Measurements from ENCODE around the gene AMPH.
"Not testable (repeated sequence)": the region's sequence is repeated elsewhere in the genome, so short reads cannot be mapped to it uniquely, and the experiment has no call there.

AMPH gene

GRCh38 chr7:38625866-38626265 lies 5.3 kb downstream of the AMPH start:
- Histone ChIP-seq H3K27ac (ENCODE audit: low read depth, low read length, severe bottlenecking) (no peak overlapping the region), H3K4me3 (ENCODE audit: extremely low read depth, insufficient read depth, low read length, poor library complexity, severe bottlenecking) (no peak overlapping the region), H3K9me3 (ENCODE audit: control insufficient read depth, low read length) (peaks cover 12% of the 10 kb centered on the region), H3K4me1 (ENCODE audit: control insufficient read depth, insufficient read depth, low read length, poor library complexity, severe bottlenecking) (no peaks in the 10 kb centered on the region), H3K36me3 (ENCODE audit: control insufficient read depth, insufficient read depth, low read length) (no peaks in the 10 kb centered on the region)

DNA sequence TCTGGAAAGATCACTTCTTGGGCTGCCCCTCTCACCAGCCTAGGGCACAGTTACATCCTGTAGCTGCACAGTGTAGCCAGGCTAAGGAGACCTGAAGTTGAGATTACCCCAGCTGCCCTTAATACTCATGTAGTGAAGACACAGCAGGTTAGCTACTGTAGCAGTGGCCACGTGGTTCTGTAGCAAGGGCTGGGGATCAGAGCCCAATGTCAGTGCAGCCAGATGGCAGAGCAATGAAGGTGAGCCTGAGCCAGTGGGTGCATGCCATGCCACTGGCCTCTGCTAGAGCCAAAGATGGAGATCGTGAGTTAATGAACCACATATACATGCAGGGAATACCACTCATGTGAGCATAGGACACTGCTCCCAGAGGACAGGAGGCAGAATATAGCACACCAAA lies 15.5 kb downstream of the AMPH start:
- WGBS, 2 experiments (ENCODE audit: insufficient coverage in 2 of 2) = 73 to 81% methylated on average over 2 of the region's 2 CpGs

GRCh38 chr7:38607466-38607865 lies 23.7 kb downstream of the AMPH start:
- H3K4me3 ChIP-seq (ENCODE audit: extremely low read depth, insufficient read depth, low read length, poor library complexity, severe bottlenecking) = no peak overlapping the region
- H3K27ac ChIP-seq (ENCODE audit: low read depth, low read length, severe bottlenecking) = no peak overlapping the region
- WGBS, 2 experiments (ENCODE audit: insufficient coverage in 2 of 2) = 86 to 90% methylated on average over 1 of the region's 2 CpGs
- no peaks in the 10 kb centered on the region for H3K36me3 ChIP-seq (ENCODE audit: control insufficient read depth, insufficient read depth, low read length)
- no peaks in the 10 kb centered on the region for H3K4me1 ChIP-seq (ENCODE audit: control insufficient read depth, insufficient read depth, low read length, poor library complexity, severe bottlenecking)
- no peaks in the 10 kb centered on the region for H3K9me3 ChIP-seq (ENCODE audit: control insufficient read depth, low read length)

More for the DNA sequence above, 15.5 kb downstream of the AMPH start:
- H3K4me1 ChIP-seq (ENCODE audit: control insufficient read depth, insufficient read depth, low read length, poor library complexity, severe bottlenecking) = no peaks in the 10 kb centered on the region
- no peaks in the 10 kb centered on the region for H3K9me3 ChIP-seq (ENCODE audit: control insufficient read depth, low read length)
- H3K27ac ChIP-seq (ENCODE audit: low read depth, low read length, severe bottlenecking) = no peak overlapping the region
- no peaks in the 10 kb centered on the region for H3K36me3 ChIP-seq (ENCODE audit: control insufficient read depth, insufficient read depth, low read length)
- H3K4me3 ChIP-seq (ENCODE audit: extremely low read depth, insufficient read depth, low read length, poor library complexity, severe bottlenecking) = no peak overlapping the region

GRCh38 chr7:38600741-38601140 lies 30.4 kb downstream of the AMPH start:
- no peaks in the 10 kb centered on the region for H3K9me3 ChIP-seq (ENCODE audit: control insufficient read depth, low read length)
- no peaks in the 10 kb centered on the region for H3K4me1 ChIP-seq (ENCODE audit: control insufficient read depth, insufficient read depth, low read length, poor library complexity, severe bottlenecking)
- H3K36me3 ChIP-seq (ENCODE audit: control insufficient read depth, insufficient read depth, low read length) = no peaks in the 10 kb centered on the region
- WGBS, 2 experiments (ENCODE audit: insufficient coverage in 2 of 2) = 79 to 97% methylated on average over 3 of the region's 3 CpGs
- no peak overlapping the region for H3K4me3 ChIP-seq (ENCODE audit: extremely low read depth, insufficient read depth, low read length, poor library complexity, severe bottlenecking)
- no peak overlapping the region for H3K27ac ChIP-seq (ENCODE audit: low read depth, low read length, severe bottlenecking)

DNA sequence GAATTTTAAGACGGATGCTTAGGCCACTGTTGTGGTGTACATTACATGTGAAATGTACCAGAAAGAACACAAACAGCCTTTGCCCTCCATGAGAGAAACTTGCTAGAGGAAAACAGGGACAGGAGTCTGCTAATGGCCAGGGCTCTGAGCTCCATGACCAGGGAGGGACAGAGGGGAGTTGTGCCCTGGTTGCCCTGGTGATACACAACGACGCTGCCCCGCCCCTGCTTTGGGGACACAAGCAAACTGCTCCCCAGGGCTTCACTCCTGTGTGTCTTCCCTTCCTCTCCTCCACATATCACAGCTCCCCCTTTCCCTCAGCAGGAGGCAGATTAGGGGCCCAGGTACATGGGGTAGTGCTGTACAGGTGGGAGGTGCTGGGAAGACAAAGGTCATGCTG lies 36.2 kb downstream of the AMPH start:
- Histone ChIP-seq H3K4me1 (ENCODE audit: control insufficient read depth, insufficient read depth, low read length, poor library complexity, severe bottlenecking) (no peaks in the 10 kb centered on the region), H3K27ac (ENCODE audit: low read depth, low read length, severe bottlenecking) (no peak overlapping the region), H3K36me3 (ENCODE audit: control insufficient read depth, insufficient read depth, low read length) (no peaks in the 10 kb centered on the region), H3K9me3 (ENCODE audit: control insufficient read depth, low read length) (no peaks in the 10 kb centered on the region), H3K4me3 (ENCODE audit: extremely low read depth, insufficient read depth, low read length, poor library complexity, severe bottlenecking) (no peak overlapping the region)
- 80% methylated on average over 3 to 4 of the region's 4 CpGs for WGBS, 2 experiments (ENCODE audit: insufficient coverage in 2 of 2)

GRCh38 chr7:38592737-38593288 lies 38.4 kb downstream of the AMPH start:
- H3K36me3 ChIP-seq (ENCODE audit: control insufficient read depth, insufficient read depth, low read length) = no peaks in the 10 kb centered on the region
- H3K9me3 ChIP-seq (ENCODE audit: control insufficient read depth, low read length) = no peaks in the 10 kb centered on the region
- H3K4me1 ChIP-seq (ENCODE audit: control insufficient read depth, insufficient read depth, low read length, poor library complexity, severe bottlenecking) = no peaks in the 10 kb centered on the region
- WGBS, 2 experiments (ENCODE audit: insufficient coverage in 2 of 2) = 78 to 90% methylated on average over 1 to 2 of the region's 2 CpGs
- H3K27ac ChIP-seq (ENCODE audit: low read depth, low read length, severe bottlenecking) = no peak overlapping the region
- H3K4me3 ChIP-seq (ENCODE audit: extremely low read depth, insufficient read depth, low read length, poor library complexity, severe bottlenecking) = no peak overlapping the region

DNA sequence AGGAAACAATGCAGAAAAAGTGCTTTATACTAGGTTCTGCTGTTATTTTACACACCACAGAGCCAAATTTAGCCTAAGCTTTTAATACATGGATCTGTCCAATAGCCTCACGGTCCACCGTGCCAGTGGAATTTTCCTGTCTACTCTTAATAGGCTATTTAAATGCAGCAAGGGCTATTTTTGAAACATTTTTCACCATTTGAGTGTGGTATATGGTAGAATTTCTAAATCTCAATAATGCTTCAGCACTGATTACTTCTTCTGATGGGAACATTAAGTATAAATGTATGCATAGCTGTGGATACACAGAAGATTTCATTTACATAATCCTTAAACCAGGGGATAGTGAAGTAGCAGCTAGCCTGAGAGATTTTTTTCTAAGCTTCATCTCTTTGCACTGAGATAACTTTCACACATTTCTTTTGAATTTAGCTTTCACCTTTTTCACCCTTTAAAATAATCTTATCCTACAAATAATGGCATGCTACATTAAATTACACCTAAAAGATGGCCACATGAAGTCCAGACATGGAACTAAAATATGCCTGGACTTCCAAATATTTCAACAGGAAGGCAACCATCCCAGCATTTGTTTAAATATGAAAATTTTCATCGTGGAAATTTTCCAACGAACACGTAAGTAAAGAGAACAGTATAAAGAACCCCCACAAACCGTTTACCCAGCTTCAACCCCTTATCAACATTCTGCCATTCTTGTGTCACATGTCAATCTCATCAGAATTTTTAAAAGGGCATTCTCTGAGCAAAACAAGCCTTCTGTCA lies 45.4 kb downstream of the AMPH start:
- Histone ChIP-seq H3K36me3 (ENCODE audit: control insufficient read depth, insufficient read depth, low read length) (no peaks in the 10 kb centered on the region), H3K9me3 (ENCODE audit: control insufficient read depth, low read length) (no peaks in the 10 kb centered on the region), H3K4me3 (ENCODE audit: extremely low read depth, insufficient read depth, low read length, poor library complexity, severe bottlenecking) (no peak overlapping the region), H3K27ac (ENCODE audit: low read depth, low read length, severe bottlenecking) (no peak overlapping the region), H3K4me1 (ENCODE audit: control insufficient read depth, insufficient read depth, low read length, poor library complexity, severe bottlenecking) (no peaks in the 10 kb centered on the region)
- WGBS, 2 experiments (ENCODE audit: insufficient coverage in 2 of 2) = 88% methylated on average over 4 to 5 of the region's 6 CpGs

GRCh38 chr7:38584443-38585210 lies 46.5 kb downstream of the AMPH start:
- no peaks in the 10 kb centered on the region for H3K9me3 ChIP-seq (ENCODE audit: control insufficient read depth, low read length)
- H3K4me3 ChIP-seq (ENCODE audit: extremely low read depth, insufficient read depth, low read length, poor library complexity, severe bottlenecking) = no peak overlapping the region
- WGBS, 2 experiments (ENCODE audit: insufficient coverage in 2 of 2) = 86 to 89% methylated on average over 8 to 10 of the region's 11 CpGs
- no peaks in the 10 kb centered on the region for H3K4me1 ChIP-seq (ENCODE audit: control insufficient read depth, insufficient read depth, low read length, poor library complexity, severe bottlenecking)
- H3K36me3 ChIP-seq (ENCODE audit: control insufficient read depth, insufficient read depth, low read length) = no peaks in the 10 kb centered on the region
- no peak overlapping the region for H3K27ac ChIP-seq (ENCODE audit: low read depth, low read length, severe bottlenecking)

GRCh38 chr7:38580485-38580884 lies 50.7 kb downstream of the AMPH start:
- H3K4me1 ChIP-seq (ENCODE audit: control insufficient read depth, insufficient read depth, low read length, poor library complexity, severe bottlenecking) = no peaks in the 10 kb centered on the region
- H3K27ac ChIP-seq (ENCODE audit: low read depth, low read length, severe bottlenecking) = no peak overlapping the region
- WGBS, 2 experiments (ENCODE audit: insufficient coverage in 2 of 2) = 50 to 82% methylated on average over 1 to 2 of the region's 5 CpGs
- peaks cover 5% of the 10 kb centered on the region for H3K9me3 ChIP-seq (ENCODE audit: control insufficient read depth, low read length)
- no peaks in the 10 kb centered on the region for H3K36me3 ChIP-seq (ENCODE audit: control insufficient read depth, insufficient read depth, low read length)
- H3K4me3 ChIP-seq (ENCODE audit: extremely low read depth, insufficient read depth, low read length, poor library complexity, severe bottlenecking) = no peak overlapping the region

GRCh38 chr7:38574086-38574485 lies 57.1 kb downstream of the AMPH start:
- H3K9me3 ChIP-seq (ENCODE audit: control insufficient read depth, low read length) = peaks cover 8% of the 10 kb centered on the region
- WGBS, 2 experiments (ENCODE audit: insufficient coverage in 2 of 2) = 52 to 68% methylated on average over 3 to 5 of the region's 5 CpGs
- no peaks in the 10 kb centered on the region for H3K36me3 ChIP-seq (ENCODE audit: control insufficient read depth, insufficient read depth, low read length)
- H3K27ac ChIP-seq (ENCODE audit: low read depth, low read length, severe bottlenecking) = no peak overlapping the region
- H3K4me3 ChIP-seq (ENCODE audit: extremely low read depth, insufficient read depth, low read length, poor library complexity, severe bottlenecking) = no peak overlapping the region
- H3K4me1 ChIP-seq (ENCODE audit: control insufficient read depth, insufficient read depth, low read length, poor library complexity, severe bottlenecking) = no peaks in the 10 kb centered on the region

DNA sequence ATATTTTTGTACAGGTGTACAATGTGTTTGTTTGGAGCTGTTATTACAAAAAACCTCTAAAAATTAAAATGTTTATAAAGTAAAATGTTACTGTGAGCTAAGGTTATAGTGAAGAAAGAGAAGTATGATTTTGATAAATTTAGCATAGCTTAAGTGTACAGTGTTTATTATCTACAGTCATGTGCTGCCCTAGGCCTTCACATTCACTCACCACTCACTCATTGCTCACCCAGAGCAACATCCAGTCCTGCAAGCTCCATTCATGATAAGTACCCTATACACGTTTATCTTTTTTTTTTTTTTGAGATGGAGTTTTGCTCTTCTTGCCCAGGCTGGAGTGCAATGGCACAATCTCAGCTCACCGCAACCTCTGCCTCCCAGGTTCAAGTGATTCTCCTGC lies 59.6 kb downstream of the AMPH start:
- H3K9me3 ChIP-seq (ENCODE audit: control insufficient read depth, low read length); H3K4me3 ChIP-seq (ENCODE audit: extremely low read depth, insufficient read depth, low read length, poor library complexity, severe bottlenecking); H3K27ac ChIP-seq (ENCODE audit: low read depth, low read length, severe bottlenecking); H3K36me3 ChIP-seq (ENCODE audit: control insufficient read depth, insufficient read depth, low read length); H3K4me1 ChIP-seq (ENCODE audit: control insufficient read depth, insufficient read depth, low read length, poor library complexity, severe bottlenecking): not testable (repeated sequence)
- no CpG with 5 or more reads among the region's 2 CpGs for WGBS, 2 experiments (ENCODE audit: insufficient coverage in 2 of 2)
